GM12891 (cell line): ENCODE results near the gene BATF2.
"Not testable (repeated sequence)": the region's sequence is repeated elsewhere in the genome, so short reads cannot be mapped to it uniquely, and the experiment has no call there.

ENCODE experiments used
- DNase-seq: peaks from one replicate; pipeline ENCODE4 v3.0.0; 2011; ENCODE audit warnings: low spot score; ENCODE audit not compliant: insufficient read length
- FAIRE-seq: peaks from 2 replicates; lab custom pipeline; 2011; peaks lifted over from hg19 to GRCh38; lab: Jason Lieb, UNC
- PAX5 ChIP-seq: IDR thresholded peaks from 2 replicates; pipeline ENCODE4 v1.6.1; 2011; ENCODE audit warnings: low read length, moderate library complexity, mild to moderate bottlenecking; ENCODE audit not compliant: insufficient read depth, severe bottlenecking
- POLR2A ChIP-seq: IDR thresholded peaks from 2 replicates; pipeline ENCODE4 v1.6.1; 2011; ENCODE audit warnings: low read depth, low read length, control low read depth
- POLR2AphosphoS5 ChIP-seq: IDR thresholded peaks from 2 replicates; pipeline ENCODE4 v1.6.1; 2011; ENCODE audit warnings: low read depth, low read length, control low read depth
- POU2F2 ChIP-seq: IDR thresholded peaks from 2 replicates; pipeline ENCODE4 v1.6.1; 2011; ENCODE audit warnings: low read depth, mild to moderate bottlenecking, control low read depth, low read length, moderate library complexity
- SPI1 ChIP-seq: IDR thresholded peaks from 2 replicates; pipeline ENCODE4 v1.6.1; 2011; ENCODE audit warnings: low read depth, low read length, control low read depth
- TAF1 ChIP-seq: IDR thresholded peaks from 2 replicates; pipeline ENCODE4 v1.6.1; 2011; ENCODE audit warnings: low read depth, low read length, control low read depth

BATF2 gene

GRCh38 chr11:64998141-64998540 lies 1.4 kb upstream of the BATF2 start:
- FAIRE-seq (no peak), DNase-seq (no peak)
- TF ChIP-seq TAF1 (no peak), POLR2AphosphoS5 (no peak), SPI1 (no peak), POLR2A (no peak), PAX5 (no peak), POU2F2 (no peak)

GRCh38 chr11:64996327-64996709 lies 453 bp downstream of the BATF2 start:
- FAIRE-seq (no peak), DNase-seq (no peak)
- TF ChIP-seq POLR2A (no peak), POLR2AphosphoS5 (no peak), POU2F2 (no peak), SPI1 (no peak), TAF1 (no peak), PAX5 (no peak)

DNA sequence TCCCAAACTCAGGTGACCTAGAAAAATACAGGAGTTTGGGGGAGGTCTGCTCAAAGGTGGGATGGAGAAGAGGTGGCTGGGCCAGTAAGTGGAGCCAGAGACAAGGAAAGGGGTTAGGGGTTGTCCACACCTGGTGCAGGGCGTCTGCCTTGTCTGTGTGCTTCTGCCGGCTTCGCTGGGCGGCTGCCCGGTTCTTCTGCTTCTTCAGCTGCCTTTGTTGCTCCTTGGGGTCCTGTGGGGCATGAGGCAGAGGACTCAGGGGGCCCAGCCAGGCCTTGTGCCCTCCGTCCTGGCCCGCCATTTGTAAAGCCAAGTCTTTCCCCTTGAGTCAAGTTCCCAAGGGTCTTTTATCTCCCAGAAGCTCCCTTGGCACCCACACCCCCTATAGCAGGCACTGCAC lies 2.5 kb downstream of the BATF2 start:
- DNase-seq (no peak), FAIRE-seq (no peak)
- TF ChIP-seq PAX5 (no peak), POLR2A (no peak), POU2F2 (no peak), POLR2AphosphoS5 (no peak), TAF1 (no peak), SPI1 (no peak)

DNA sequence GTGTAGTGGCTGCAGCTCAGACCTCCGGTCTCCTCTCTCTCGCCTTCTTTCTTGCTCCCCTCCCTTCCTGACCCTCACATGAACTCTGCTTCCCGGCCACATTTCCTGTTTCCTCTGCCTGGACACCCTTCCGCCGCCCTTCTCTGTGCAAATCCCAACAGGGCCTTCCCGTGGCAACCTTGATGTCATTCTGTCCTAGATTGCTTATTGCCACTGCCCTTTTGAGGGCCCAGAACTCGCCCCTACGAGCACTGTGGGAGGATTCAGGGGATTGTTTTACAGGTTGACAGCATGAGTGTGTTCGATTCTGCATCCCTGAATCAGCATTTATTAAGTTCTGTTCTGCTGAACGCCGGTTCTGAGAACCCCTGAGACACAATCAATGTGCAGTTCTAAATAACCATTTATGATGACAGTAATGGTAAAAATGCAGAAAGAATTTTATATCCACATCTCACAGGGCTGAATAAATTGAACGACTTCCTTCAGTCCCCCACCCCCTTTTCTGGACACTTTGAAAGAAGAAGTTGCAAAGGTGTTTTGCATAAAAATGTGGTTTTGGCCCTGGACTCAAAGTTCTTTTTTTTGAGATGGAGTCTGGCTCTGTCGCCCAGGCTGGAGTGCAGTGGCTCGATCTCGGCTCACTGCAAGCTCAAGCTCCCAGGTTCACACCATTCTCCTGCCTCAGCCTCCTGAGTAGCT lies 6.4 kb downstream of the BATF2 start:
- TF ChIP-seq POU2F2 = no peak
- TF ChIP-seq POLR2A = no peak
- no peak for TF ChIP-seq POLR2AphosphoS5
- TF ChIP-seq SPI1 = no peak
- TF ChIP-seq TAF1 = no peak
- FAIRE-seq (peak; percentile 40), DNase-seq (no peak)

DNA sequence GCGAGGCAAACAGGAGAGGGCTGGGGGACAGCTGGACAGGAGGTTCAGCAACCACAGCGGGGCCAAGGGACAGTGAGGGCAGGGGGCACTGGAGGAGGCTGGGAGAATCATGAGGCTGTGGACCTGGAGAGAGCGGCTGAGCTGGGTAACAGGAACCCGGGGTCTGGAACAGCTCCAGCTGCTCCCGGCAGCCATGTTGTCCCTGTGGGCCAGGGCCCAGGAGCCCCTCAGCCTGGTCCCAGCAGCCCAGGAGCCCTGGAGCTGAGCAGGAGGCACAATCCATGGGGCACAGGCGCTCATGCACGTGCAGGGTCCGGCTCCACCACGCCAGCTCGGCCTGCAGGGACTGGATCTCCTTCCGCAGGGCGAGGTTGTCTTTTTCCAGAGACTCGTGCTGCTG lies 7.4 kb downstream of the BATF2 start:
- FAIRE-seq = no peak
- TF ChIP-seq POLR2A = no peak
- no peak for TF ChIP-seq TAF1
- TF ChIP-seq PAX5 = no peak
- no peak for TF ChIP-seq POU2F2
- no peak for TF ChIP-seq POLR2AphosphoS5
- TF ChIP-seq SPI1 = no peak
- no peak for DNase-seq

DNA sequence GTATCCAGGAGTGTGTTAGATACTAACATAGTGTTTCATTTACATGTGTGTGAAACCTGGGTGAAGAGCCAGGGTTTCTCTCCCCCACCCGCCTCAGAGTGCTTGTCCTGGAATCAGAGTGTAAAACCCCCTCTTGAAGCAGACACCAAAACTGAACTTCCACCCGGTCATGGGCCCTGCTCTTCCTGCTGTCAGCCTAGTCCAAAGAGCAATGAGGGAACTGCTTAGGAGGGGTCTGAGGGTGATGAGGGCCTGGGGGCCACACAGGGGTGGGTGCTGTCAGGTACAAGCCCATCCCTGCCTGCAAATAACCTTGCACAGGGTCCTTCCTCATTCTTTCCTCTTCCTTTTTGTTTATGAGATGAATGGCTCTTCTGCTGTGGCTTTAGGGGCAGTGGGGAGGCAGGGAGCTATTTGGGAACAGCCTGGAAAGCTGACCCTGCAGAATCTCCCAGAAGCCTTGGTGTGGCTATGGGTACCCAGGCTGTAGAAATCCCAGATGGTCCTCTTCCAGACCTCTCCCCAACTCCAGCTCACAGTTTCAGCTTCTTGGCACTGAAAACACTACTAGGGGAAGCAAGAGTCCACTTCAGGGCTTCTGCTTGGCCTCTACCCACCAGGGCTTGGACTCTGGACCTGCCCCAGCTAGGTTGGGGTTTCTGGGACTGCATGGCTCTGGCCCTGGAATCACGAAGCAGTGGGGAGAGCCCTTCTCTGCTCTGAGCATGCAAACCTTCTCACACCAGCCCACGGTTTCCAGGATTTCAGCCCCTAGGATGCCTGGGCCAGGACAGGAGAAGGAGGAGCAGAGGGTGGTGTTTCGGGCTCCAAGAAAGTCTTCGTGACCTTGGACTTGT lies 8.5 kb downstream of the BATF2 start:
- DNase-seq (no peak), FAIRE-seq (no peak)
- no peak for TF ChIP-seq POLR2AphosphoS5
- TF ChIP-seq PAX5 = no peak

- FAIRE-seq, DNase-seq: not testable (repeated sequence)
Measured at GRCh38 chr11:64983339-64983738, 13.4 kb downstream of the BATF2 start.

GRCh38 chr11:64976651-64977050 lies 20.1 kb downstream of the BATF2 start:
- no peak for FAIRE-seq
- no peak for TF ChIP-seq POLR2AphosphoS5
- TF ChIP-seq TAF1 = no peak
- TF ChIP-seq PAX5 = no peak
- no peak for TF ChIP-seq SPI1
- no peak for TF ChIP-seq POU2F2
- no peak for TF ChIP-seq POLR2A
- no peak for DNase-seq

- FAIRE-seq (no peak), DNase-seq (no peak)
- no peak for TF ChIP-seq PAX5
- TF ChIP-seq POLR2AphosphoS5 = no peak
- no peak for TF ChIP-seq POU2F2
- no peak for TF ChIP-seq TAF1
- no peak for TF ChIP-seq POLR2A
Measured at GRCh38 chr11:64974124-64974523, 22.6 kb downstream of the BATF2 start.

DNA sequence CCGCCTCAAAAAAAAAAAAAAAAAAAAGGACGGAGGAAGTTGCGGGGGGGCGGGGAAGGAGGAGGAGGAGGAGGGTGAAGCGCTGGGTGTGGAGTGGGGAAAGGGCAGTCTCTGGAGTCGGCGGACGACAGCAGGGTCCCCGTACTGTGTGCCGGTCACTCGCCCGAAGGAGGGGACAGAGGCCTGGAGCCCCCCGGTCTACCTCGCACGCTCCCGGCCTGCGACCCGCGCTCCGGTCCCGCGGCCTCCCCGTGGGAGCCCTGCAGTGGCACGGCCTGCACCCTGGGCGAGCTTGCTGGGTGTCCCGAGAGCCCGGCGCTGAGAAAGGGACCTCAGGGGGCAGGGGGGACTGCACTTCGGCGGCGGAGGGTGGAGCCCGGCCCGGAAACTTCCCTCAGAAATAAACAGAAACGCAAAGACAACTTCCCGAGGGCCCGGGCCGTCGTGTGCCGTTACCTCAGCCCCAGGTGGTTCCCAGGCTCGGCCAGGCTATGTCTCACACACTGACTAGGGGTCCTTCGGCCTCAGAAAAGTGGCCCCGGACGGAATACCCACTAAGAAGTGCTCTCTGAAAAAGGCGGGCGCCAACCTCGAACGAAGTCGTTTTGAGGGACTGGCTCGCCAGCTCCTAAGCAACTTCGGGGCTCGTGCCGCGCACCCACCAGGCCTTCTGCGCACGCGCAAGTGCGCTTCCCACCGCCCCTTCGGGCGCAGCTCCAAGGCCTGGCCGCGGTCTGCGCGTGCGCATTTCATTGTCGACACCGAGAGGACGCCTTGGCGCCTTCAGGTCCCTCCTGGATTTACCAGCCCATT lies 25.1 kb downstream of the BATF2 start, which contains the start of gene MAJIN:
Gene MAJIN, minus strand, starts transcription at position 688 of the 813 bp plus-strand sequence. CDS start 12,703 bp downstream, outside the sequence.
- FAIRE-seq (peak; percentile 92), DNase-seq (peak; percentile 83)
- TF ChIP-seq POLR2A (no peak), SPI1 (no peak), POU2F2 (no peak), TAF1 (no peak), POLR2AphosphoS5 (no peak), PAX5 (no peak)
